RPMI7951 (cell line): ENCODE data around the gene HIRA. TPM values are rescaled to one million over a fixed set of nuclear protein-coding genes. Genes with fewer than 3 reads are reported as not detected.
"Not testable (repeated sequence)": the region's sequence is repeated elsewhere in the genome, so short reads cannot be mapped to it uniquely, and the experiment has no call there.

Experiments used
- DNase-seq: peaks from one replicate; pipeline ENCODE4 v3.0.0-alpha.2; 2012; ENCODE audit warnings: low read depth
- total RNA-seq: library from RNA; depleted of rRNA; stranded (reverse); fragments of >200 nt; shearing (Covaris generic); gene quantifications from 2 replicates; pipeline ENCODE4 v1.2.3, GENCODE V29; 2014

The HIRA gene
- total RNA-seq, 1 experiment from 2014 or later = 8.8 TPM

- no peak for DNase-seq
Observed at GRCh38 chr22:19356708-19357269, 74.7 kb downstream of the HIRA start.

- no peak for DNase-seq
Observed at GRCh38 chr22:19355413-19356157, 75.9 kb downstream of the HIRA start.

DNA sequence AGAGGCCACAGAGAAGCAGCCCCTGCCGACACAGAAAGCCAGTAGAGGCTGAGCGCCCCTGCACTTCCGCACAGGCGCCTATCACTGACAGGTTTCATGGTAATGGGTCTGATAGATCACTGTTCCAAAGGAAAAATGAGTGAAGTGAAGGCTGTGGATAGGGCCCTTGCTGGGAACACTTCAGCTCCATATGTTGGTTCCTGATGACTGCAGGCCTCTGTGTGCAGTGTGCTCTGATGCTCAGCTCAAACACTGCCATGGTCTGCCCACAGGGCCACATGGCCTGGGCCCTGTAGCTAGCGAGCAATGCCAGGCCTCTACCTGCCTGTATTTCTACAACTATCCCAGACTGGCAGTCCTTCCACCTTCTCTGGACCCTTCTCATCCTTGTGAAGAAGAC lies 77.3 kb downstream of the HIRA start:
- DNase-seq = no peak

DNA sequence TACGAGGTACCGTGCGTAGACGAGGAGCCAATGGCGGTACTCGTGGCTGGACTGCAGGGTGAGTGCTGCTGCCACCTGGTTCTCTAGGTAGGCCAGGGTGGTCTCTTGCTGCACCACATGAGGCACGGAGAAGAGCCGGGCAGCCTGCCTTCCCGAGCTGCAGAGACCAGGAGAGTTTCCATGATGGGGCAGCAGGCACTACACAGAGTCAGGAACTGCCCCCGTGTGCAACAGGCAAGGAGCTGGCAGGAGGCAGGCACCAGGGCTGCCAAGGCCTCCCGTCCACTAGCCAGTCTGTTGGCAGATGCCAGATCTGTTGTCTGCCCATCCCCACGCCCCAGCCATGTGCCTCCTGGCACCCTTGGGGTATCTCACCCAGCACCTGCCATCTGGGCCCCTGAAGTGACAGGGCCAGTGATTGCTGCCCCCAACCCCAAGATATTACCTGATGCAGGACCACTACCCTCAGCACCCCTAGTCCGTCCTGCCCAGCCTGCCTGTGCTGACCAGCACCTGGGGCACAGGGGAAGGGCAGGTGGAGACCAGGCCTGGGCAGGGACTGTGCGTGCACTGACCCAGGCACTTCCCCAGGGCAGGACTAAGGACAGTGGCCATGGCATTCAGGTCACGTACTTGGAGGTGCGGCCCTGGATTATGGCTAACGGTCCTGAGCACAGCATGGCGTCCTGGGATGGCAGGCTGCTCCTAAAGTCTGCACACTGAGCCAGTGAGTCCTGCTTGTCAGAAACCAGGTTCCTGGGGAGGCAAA lies 78.0 kb downstream of the HIRA start:
- no peak for DNase-seq

- DNase-seq = no peak
Observed at GRCh38 chr22:19352766-19353165, 78.8 kb downstream of the HIRA start.

DNA sequence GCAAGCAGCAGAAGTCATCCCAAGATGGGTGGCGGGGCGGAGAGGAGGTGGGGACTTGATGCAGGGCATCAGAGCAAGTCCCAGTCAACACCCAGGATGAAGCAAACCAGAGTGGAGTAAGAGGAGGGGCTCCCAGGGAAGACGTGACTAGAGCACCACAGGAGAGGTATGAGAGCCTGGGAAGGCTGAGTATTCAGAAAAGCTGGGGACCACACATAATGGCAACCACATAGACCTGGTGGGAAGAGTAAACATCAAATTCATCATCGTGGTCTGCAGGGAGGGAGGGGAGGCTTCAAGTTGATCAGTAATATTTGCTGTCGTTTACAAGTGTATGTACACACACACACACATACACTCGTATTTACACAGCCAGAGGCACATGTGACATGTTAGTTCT lies 79.3 kb downstream of the HIRA start:
- DNase-seq = no peak

DNA sequence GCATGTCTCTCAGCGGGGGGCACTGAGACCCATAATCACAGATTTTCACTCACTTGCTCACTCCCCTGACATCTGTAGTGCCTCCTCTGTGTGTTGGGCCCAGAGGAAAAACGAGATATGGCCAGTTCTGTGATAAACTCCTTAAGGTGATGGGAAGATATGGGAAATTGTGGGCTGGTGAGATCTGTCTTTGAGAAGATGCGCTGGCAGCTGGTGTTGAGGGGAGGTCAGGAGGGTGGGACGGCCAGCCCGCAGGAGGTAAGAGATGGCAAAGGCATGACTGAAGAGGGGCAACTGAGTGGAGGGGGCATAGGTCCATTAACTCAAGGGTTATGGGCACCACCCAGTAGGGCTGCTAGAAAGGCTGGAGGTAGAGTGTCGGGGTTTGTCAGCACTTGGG lies 79.9 kb downstream of the HIRA start:
- no peak for DNase-seq

GRCh38 chr22:19350947-19351346 lies 80.6 kb downstream of the HIRA start:
- DNase-seq = no peak

GRCh38 chr22:19350476-19350859 lies 81.1 kb downstream of the HIRA start:
- DNase-seq = no peak

- no peak for DNase-seq
Observed at GRCh38 chr22:19349778-19350475, 81.6 kb downstream of the HIRA start.

DNA sequence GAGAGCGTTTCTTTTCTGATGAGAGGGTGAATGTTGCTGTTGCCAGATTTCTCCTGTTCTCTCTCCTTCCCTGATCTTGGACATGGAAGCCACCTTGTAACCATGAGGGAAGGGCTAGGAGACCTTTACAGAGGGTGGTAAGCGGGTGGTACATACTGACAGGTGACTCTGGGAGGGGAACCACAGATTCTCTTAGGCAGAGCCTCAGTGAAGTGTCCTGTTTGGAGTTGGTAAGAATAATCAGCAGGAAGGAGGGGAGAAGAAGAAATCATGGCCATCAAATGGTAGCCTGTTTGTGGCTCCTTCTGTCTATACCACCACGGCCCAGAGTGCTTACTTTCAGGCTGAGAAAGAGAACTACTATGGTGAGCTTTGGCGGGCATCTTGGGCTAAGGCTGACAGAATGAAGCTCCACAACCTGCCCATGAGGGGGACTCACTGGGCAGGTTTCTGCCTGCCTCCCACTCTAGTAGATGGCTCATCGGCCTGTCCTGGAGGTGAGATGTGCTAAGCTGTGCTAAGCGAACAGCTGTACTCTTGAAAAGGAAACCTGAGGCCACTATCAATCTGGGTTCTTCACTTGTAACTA lies 84.8 kb downstream of the HIRA start:
- no peak for DNase-seq

DNA sequence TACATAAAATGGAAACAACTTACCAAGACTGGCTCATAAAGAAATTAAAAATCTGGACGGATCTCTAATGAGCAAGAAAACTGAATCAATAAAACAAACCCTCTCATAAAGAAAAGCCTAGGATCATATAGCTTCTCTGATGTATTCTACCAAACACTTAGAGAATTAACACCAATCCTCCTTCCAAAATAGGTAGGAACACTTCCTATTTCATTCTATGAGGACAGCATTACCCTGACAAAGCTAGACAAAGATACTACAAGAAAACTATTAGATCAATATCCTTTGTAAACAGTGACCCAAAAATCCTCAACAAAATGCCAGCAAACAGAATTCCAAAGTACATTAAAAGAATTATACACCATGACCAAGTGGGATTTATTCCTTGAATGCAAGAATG lies 87.1 kb downstream of the HIRA start:
- no peak for DNase-seq

DNA sequence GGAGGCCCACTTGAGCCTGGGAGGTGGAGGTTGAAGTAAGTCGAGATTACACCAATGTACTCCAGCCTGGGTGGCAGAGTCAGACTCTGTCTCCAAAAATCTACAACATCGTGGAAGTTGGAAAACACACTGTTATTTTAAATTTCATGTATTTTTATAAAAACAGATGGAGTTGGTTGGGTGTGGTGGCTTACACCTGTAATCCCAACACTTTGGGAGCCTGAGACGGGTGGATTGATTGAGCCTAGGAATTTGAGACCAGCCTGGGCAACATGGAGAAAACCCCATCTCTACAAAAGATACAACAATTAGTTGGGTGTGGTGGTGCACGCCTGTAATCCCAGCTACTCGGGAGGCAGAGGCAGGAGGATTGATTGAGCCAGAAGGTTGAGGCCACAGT lies 88.1 kb downstream of the HIRA start:
- no peak for DNase-seq

DNA sequence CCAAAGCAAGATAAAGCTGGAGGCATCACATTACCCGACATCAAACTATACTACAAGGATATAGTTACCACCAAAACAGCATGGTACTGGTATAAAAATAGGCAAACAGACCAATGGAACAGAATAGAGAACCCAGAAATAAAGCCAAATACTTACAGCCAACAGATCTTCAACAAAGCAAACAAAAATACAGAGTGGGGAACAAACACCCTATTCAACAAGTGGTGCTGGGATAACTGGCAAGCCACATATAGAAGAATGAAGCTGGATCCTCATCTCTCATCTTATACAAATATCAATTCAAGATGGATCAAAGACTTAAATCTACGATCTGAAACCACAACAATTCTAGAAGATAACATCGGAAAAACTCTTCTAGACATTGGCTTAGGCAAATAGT lies 90.0 kb downstream of the HIRA start:
- no peak for DNase-seq

DNA sequence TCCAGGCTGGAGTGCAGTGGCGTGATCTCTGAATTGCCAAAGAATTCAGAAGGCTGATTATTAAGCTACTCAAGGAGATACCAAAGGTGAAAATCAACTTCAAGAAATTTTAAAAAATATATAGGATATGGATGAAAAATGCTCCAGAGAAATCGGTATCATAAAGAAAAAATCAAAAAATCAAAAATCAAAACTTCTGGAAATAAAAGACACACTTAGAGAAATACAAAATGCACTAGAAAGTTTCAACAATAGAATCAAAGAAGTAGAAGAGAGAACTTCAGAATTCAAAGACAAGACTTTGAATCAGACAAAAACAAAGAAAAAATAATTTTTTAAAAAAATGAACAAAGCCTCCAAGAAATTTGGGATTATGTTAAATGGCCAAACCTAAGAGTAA lies 94.4 kb downstream of the HIRA start:
- DNase-seq = no peak

- DNase-seq = no peak
Observed at GRCh38 chr22:19336133-19337075, 95.1 kb downstream of the HIRA start.

DNA sequence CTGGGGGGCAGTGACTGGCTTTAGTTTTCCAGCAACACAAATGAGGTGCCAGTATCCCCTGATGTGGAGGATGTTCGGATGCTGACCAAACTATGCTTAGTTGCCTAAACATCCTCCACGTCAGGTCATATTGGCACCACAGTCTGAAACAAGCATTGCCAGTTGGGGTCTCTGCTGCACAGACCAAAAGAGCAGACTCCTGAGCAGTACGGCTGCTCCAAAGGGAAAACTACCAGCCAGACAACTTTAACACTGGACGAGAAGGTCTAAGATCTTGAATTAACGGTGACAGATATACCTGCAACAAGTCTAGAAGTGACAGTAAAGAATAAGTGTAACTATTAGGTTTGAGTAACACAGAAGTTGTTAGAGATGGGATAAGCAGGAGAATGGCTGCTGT lies 99.6 kb downstream of the HIRA start:
- no peak for DNase-seq

DNA sequence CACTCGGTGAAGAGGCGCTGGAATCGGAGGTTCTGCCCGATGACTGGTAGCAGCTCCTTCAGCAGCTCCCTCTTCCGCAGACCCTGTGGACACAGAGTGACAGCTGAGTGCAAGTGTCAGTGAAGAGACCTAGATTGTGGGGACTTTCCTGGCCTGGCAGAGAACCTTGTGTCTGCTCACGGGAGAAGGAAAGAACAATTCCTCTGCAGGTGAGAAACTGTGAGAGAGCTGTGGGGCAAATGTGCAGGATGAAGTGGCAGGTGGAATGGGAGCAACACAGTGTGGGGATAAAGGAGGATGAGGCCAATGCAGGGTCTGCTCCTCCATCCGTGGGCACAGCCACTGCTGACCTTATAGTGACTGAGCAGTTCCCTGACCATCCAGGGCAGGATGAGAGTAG lies 100.1 kb downstream of the HIRA start:
- no peak for DNase-seq

GRCh38 chr22:19330865-19331418 lies 100.6 kb downstream of the HIRA start:
- DNase-seq = no peak

DNA sequence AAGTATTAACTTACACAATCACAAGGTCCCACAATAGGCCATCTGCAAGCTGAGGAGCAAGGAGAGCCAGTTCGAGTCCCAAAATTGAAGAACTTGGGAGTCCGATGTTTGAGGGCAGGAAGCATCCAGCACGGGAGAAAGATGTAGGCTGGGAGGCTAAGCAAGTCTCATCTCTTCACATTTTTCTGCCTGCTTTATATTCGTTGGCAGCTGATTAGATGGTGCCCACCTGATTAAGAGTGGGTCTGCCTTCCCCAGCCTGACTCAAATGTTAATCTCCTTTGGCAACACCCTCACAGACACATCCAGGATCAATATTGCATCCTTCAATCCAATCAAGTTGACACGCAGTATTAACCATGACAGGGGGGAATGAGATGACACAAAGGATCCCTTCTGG lies 101.3 kb downstream of the HIRA start:
- not testable (repeated sequence) for DNase-seq

DNA sequence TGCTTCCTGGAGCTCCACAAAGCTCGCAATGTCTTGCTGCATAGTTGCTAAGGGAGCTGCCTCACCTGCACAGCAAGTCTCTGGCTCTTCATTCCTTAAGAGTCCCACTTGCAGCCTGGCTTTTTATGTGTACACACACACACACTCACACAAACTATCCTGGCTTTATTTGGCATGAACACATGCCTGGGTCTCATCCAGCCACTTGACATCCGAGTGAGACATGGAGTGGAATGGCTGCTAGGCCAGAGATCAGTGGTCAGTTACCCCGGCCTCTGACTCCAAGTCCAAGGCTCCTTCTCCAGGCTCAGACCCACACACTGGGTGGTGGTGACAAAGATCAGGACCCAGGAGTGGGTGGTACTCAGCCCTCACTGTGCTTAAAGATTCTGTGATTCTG lies 102.1 kb downstream of the HIRA start:
- DNase-seq = no peak
